HG02798 (cell line): Measurements from ENCODE around the gene INTS13.
"Not testable (repeated sequence)": the region's sequence is repeated elsewhere in the genome, so short reads cannot be mapped to it uniquely, and the experiment has no call there.

Source experiments
- ATAC-seq: cut with Tn5 transposase; IDR thresholded peaks from one replicate; pipeline ENCODE4 v1.9.1; 2021; ENCODE audit warnings: mild to moderate bottlenecking; ENCODE audit not compliant: unreplicated experiment, poor library complexity

INTS13 gene

GRCh38 chr12:26936559-26937442 is 980 bp downstream of the INTS13 start:
- ATAC-seq: no peak

GRCh38 chr12:26935636-26936378 is 2.0 kb downstream of the INTS13 start:
- no peak for ATAC-seq

GRCh38 chr12:26929590-26929989 is 8.2 kb downstream of the INTS13 start:
- ATAC-seq: no peak

GRCh38 chr12:26928661-26929060 is 9.1 kb downstream of the INTS13 start:
- ATAC-seq: no peak

GRCh38 chr12:26921886-26922285 is 15.9 kb downstream of the INTS13 start:
- no peak for ATAC-seq

- ATAC-seq: no peak
These were observed 18.6 kb downstream of the INTS13 start for GRCh38 chr12:26919216-26919555.

GRCh38 chr12:26918321-26919215 is 19.2 kb downstream of the INTS13 start:
- ATAC-seq: no peak

- ATAC-seq: no peak
These were observed 31.1 kb downstream of the INTS13 start for GRCh38 chr12:26906704-26907103.

- no peak for ATAC-seq
These were observed 31.8 kb downstream of the INTS13 start for GRCh38 chr12:26906024-26906423.

GRCh38 chr12:26903396-26903795 is 34.4 kb downstream of the INTS13 start:
- ATAC-seq: not testable (repeated sequence)

- no peak for ATAC-seq
These were observed 40.9 kb downstream of the INTS13 start for GRCh38 chr12:26896913-26897312.

- ATAC-seq: no peak
These were observed 42.1 kb downstream of the INTS13 start for GRCh38 chr12:26895672-26896071.

GRCh38 chr12:26891704-26892103 is 46.1 kb downstream of the INTS13 start:
- ATAC-seq: no peak

- no peak for ATAC-seq
These were observed 47.0 kb downstream of the INTS13 start for GRCh38 chr12:26890784-26891183.

- ATAC-seq: peak; percentile 84
These were observed 52.8 kb downstream of the INTS13 start for GRCh38 chr12:26884765-26885576.

- no peak for ATAC-seq
These were observed 57.2 kb downstream of the INTS13 start for GRCh38 chr12:26880625-26881024.

GRCh38 chr12:26878661-26879119 is 59.1 kb downstream of the INTS13 start:
- ATAC-seq: peak; percentile 63

- ATAC-seq: peak; percentile 64
These were observed 63.1 kb downstream of the INTS13 start for GRCh38 chr12:26874501-26875296.

GRCh38 chr12:26872625-26873024 is 65.2 kb downstream of the INTS13 start:
- ATAC-seq: no peak
